GM19463 (cell line): ENCODE measurements around the gene ZBTB7A.

Experiments used
- ATAC-seq: cut with Tn5 transposase; IDR thresholded peaks from one replicate; pipeline ENCODE4 v1.9.1; 2021; ENCODE audit warnings: mild to moderate bottlenecking, moderate library complexity; ENCODE audit not compliant: unreplicated experiment

The ZBTB7A gene

DNA sequence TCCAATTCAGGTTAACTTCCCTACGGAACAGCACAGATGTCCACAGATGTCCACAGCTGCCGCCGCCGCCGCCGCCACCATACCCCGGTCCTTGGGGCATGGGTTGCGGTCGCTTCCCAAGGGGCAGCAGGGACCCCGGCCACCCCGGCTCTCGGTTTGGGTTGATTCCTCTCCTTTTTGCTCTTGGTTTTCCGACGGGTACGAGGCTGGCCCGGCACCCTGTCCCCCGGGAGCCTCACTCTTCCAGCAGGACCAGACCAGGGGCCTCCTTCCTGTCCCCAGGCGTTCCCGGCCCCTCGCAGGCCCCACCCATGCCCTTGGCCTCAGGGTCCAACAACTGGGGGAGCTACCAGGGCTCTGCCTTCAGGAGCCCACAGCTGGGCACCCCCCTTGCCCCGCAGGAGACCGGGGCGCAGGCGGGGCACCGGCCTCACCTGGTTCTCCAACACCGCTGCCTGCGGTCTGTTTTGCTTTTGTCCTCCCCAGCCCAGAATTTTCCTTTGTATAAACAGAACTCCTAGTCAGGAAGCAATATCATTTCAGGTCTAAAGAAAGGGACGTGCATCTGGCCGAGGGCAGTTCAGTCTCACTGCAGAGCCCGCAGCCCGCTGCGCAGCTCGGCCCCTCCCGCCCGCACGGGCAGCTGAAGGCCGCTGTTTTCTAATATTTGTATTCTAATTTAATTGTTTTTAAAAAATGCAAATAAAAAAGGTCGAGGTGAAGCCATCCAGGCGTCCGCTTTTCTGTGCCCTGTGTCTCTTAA, 27.9 kb downstream of the ZBTB7A start:
- ATAC-seq, result no peak

DNA sequence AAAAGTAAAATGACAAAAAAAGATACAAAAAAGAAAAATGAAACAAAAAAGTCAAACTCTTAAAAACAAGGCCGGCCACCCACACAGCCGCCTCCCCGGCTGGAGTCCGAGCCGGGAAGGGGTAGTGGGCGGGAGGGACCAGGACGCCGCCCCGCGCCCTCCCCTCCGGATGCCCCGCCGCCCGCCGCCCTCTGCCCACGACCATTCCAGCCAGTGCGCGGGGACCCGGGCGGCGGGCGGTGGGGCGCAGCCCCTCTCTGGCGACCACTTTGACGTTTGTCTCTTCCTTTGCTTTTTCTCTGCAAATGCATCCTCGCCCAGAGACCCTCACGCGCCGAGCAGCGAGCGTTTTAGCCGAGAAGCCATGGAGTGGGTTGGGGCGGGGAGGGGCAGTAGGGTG, 28.6 kb downstream of the ZBTB7A start:
- no peak for ATAC-seq

DNA sequence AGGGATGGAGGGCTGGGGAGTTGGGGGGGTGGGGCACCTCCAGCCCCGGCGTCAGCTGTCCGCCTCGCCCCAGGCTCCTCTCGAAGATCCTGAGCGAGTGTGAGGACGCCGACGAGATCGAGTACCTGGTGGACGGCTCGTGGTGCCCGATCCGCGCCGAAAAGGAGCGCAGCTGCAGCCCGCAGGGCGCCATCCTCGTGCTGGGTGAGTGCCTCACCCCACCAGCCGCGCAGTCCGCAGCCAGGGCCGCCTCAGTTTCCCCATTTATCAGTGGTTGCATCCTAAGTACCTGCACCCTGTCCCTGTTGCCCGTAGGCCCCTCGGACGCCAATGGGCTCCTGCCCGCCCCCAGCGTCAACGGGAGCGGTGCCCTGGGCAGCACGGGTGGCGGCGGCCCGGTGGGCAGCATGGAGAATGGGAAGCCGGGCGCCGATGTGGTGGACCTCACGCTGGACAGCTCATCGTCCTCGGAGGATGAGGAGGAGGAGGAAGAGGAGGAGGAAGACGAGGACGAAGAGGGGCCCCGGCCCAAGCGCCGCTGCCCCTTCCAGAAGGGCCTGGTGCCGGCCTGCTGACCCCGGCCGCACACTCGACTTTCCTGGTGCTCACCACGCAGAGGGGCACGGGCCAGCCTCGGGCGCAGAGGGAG, 29.3 kb downstream of the ZBTB7A start:
- no peak for ATAC-seq

DNA sequence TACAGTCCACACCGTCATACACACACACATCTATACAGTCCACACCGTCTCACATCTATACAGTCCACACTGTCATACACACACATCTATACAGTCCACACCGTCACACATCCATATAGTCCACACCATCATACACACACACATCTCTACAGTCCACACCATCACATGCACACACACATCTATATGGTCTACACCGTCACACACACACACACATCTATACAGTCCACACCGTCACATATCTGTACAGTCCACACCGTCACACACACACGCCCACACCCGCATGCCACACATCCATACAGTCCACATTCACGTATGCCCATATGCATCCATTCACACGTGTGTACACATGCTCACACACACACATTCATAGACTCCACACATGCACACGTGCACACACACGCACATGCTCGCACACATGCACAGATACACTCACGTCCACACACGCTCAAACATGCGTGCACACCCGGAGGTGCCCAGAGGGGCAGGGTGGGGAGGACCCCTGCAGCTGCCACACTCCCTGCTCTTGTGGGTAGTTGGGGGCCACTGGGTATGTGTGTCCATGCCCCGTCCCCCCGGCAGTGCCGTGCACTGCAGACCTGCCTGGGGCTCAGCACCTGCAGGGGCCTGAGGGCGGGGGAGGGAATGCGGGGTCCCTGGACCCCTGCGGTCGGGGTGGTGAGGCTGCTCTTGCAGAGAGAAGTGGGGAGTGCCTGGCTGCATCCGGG, 30.0 kb downstream of the ZBTB7A start:
- no peak for ATAC-seq

DNA sequence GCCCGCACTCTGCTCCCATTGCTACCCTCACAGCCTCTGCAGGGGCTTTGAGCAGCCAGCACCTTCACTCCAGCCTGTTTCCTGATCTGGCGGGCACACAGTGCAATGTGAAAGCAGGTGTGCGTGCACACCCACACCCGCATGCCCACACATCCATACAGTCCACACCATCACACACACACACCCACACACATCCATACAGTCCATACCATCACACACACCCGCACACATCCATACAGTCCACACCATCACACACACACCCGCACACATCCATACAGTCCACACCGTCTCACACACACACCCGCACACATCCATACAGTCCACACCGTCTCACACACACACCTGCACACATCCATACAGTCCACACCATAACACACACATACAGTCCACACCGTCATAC, 31.1 kb downstream of the ZBTB7A start:
- no peak for ATAC-seq

DNA sequence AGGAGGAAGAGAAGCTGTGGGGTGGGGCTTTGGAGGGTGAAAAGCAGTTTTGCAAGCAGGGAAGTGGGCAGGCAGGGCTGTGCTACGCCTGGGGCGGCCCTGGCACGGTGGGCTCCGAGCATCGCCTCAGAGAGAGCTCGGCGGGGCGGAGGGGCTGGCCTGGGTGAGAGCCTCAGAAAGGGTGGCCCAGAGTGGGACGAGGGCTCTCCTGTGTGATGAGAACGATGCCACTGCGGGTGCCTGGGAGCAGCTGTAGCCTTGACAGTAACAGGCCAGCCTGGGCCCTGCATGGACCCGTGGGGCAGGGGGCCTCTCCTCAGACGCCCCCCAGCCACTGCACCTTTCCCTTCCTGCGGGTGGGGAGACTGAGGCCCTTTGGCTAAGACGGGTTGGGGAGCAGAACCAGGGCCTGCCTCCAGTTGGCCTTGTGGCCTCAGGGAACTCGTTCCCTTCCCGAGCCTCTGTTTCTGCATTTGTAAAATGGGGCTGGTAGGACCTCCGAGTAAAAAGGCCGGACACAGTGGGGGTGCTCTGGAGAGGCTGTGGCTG, 31.6 kb downstream of the ZBTB7A start:
- no peak for ATAC-seq

DNA sequence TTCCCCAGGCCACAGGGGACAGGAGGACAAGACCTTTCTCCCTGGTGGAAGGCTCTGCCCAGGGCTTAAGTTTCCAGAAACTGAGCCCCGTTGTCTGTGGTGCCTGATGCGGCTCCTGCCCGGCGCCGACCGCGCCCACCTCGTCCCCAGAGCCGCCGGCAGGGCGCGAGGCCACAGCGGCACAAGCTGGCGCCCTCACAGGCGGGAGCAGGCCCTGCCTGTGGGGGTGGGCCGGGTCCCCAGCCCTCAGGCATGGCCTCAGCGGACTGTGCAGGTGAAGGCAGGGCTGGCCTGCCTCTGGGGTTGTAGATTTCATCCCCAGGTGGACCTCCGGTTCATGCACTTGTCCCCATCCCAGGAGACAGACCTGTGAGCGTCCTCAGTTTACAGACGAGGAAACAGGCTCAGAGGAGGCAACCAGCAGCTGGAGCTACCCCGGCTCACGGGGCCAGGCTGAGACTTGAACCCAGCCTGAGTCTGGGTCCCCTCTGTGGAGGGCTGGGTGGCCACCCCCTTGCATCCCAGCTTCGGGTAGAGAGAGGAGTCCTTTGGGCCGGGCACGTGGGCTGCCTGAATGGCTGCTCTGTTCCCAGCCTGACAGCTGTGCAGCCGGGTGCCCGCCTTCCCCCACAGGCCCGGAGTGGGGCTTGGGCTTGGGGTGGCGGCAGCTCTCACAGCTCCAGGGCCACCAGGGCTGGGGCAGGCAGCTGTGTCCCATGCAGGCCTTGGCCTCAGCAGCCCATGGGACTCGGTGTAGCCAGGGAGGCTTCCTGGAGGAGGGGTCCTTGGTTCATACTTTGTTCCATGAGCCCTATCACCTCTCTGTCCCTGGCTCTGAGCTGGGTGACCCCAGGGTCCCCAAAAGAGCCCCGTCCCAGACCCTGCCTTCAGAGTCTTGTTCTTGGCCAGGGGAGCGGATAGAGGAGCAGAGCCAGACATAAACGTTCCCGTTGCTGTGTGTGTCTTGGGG, 32.4 kb downstream of the ZBTB7A start:
- ATAC-seq, result no peak

DNA sequence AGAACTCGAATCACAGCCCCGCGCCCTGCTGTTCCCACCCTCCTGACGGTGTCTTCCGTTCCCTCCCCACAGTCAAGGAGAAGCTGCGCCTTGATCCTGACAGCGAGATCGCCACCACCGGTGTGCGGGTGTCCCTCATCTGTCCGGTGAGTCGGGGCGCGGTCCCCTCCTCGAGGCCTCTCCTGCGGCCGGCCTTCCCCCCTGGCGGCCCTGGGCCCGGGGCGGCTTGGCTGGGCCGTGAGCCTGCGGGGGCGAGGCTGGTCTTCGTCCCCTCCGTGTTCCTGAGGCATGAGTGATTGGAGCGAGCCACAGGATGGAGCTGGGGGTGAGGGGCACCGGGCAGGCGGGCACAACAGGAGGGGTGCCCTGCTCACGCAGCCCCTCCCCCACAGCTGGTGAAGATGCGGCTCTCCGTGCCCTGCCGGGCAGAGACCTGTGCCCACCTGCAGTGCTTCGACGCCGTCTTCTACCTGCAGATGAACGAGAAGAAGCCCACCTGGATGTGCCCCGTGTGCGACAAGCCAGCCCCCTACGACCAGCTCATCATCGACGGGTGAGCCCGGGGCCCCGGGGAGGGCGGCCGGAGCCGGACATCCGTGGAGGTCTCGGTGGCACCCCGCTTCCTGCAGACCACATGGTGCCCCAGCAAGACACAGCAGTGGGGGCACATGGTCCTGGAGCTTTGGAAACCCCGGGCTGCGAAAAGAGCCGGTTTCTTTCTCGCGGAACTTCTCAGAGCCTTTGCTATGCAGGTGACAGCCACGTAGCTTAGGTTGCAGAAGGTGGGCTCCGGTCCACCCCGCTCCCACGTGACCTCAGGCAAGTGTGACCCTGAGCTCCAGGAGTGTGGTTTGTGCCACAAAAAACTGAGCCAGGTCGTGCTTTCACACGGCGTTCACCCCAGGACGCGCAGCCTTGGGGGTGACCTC, 33.4 kb downstream of the ZBTB7A start:
- ATAC-seq, result no peak

DNA sequence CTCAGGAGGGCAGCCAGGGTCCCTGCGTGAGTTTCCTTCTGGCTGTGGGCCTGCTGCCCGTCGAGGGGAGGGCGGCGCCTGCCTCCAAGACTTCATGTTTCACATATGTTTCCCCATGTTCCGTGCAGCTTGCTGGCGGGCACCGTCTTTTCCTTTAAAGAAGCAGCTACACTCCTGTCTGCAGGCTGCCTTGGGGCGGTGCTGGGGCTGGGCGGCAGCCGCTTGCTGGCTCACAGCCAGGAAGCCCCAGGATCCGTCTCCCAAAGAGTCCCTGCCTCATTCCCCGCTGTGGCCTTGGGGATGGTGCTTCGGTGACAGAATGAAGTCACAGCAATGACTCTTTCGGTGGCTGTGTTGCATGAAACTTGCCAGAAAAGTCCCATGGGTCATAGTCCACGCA, 34.3 kb downstream of the ZBTB7A start:
- no peak for ATAC-seq

DNA sequence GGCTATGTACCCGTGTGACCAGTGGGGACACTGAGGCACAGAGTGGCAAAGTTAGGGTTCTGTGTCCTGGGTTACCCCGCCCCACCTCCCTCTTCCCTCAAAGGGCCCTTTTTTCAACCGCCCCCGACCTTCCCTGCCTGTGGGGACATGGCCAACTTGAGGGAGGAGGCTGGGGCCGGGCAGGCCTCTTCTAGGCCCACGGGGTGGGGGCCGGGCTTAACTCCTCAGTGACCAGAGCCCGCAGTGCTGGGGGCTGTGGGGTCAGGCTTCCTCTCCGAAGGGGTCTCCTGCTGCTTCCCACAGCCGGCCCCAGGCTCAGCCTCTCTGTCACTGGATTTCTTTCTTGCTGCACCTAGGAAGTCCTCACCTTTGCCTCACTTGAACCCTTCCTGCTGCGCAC, 35.3 kb downstream of the ZBTB7A start:
- ATAC-seq, result no peak

DNA sequence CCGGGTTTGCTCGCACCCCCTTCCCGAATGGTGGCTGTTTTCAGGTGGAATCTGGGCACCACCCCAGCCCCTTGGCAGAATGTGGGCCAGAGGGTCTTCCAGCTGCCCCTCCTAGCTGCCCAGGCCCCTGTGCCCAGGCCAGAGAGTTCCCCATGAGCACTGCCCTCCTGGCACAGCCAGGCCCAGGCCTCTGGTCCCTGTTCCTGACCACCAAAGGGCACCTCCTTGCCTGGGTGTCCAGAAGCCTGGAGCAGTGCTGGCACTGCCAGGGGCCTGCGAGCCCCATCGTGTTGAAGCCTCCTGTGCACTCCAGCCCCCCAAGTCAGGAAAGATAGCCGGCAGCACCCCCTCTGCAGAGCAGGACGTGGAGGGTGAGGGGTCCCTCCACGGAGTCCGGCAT, 35.7 kb downstream of the ZBTB7A start:
- no peak for ATAC-seq

DNA sequence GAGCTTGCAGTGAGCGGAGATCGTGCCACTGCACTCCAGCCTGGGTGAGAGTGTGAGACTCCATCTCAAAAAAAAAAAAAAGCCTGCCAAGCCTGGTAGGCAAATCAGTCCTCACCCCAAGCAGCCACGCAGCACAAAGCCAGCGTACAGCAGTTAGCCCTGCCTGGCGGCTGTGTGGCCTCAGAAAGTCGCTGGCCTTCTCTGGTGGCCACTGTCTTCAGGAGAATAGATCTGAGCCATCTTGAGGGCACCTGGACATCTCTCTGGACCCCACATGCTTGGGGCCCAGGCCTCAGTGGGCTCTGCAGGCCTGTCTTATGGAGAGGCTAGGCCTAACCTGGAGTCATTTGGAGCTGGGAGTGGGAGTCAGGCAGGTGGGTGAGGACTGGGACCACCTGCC, 36.1 kb downstream of the ZBTB7A start:
- ATAC-seq, result no peak

DNA sequence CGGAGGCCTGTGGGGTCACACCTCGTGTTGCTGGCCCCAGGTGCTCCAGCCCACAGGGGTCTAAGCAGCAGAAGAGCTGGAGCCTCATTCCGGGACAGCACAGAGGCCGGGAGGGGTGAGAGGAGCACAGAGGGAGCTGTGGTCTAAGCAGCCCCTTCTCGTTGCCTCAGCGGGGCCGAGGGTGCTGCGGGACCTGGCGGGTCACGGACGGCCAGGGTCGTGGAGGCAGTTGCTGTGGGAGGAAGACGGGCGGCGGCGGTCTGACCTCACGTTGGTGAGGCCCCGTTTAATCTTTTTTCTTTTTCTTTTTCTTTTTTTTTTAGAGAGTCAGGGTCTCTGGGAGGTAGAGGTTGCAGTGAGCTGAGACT, 37.5 kb downstream of the ZBTB7A start:
- ATAC-seq, result no peak

DNA sequence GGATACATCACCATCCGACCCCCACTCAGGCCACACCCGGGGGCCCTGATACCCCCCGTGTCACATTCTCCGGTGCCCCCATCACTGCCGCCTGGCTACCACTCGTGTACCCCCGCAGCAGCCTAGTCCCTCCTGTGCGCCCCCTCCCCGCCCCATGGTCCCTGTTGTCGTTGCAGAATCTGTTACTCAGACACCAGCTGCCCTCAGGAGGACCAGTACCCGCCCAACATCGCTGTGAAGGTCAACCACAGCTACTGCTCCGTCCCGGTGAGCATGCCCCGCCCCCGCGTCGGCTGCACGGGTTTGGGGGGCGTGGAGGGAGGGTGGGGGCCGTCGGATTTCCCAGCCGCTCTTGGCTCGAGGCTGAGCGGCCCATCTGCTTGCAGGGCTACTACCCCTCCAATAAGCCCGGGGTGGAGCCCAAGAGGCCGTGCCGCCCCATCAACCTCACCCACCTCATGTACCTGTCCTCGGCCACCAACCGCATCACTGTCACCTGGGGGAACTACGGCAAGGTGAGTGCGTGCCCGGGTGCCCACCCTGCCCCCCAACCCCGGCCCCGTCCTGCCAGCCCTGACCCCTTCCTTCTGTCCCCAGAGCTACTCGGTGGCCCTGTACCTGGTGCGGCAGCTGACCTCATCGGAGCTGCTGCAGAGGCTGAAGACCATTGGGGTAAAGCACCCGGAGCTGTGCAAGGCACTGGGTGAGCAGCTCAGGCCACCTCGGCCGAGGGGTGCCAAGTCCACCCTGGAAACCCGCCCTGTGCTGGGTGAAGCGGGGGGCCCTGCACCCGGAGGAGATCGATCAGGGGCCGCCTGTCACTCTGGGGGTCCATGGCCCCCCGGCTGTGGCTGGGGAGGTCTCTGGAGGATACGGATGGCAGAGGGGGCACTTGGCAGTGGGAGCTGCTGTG, 38.1 kb downstream of the ZBTB7A start:
- ATAC-seq, result no peak

DNA sequence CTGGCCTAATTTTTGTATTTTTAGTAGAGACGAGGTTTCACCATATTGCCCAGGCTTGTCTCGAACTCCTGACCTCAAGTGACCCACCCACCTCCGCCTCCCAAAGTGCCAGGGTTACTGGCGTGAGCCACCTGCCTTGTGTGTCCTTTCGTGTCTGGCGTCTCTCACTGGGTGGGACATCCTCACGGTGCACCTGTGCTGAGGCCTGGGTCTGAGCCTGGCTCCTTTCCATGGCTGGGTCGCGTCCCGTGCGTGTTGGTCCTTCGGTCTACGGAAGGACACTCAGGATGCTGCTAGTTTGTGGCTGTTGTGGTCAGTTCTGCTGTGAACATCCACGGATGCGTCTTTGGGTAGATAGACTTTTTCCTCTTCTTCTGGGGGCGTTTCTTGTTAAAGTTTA, 39.6 kb downstream of the ZBTB7A start:
- no peak for ATAC-seq

DNA sequence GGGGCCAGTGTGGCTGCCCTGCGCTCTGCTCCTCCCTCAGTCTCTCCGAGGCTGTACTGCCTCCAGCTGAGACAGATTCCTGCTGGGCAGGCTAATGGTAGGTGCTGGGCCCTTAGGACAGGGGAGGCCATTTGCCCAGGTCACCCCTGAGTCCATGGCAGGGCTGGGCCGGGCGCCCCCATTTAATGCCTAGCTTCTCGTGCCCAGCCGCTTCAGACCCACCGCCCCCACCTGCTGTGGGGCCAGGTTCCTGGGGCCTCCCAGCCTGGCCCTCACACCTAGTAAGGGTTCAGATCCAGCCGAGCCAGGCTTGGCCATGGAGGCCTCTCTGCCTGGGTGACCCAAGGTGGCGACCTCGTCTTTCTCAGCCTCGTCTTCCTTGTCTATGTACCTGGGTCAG, 41.4 kb downstream of the ZBTB7A start:
- no peak for ATAC-seq

DNA sequence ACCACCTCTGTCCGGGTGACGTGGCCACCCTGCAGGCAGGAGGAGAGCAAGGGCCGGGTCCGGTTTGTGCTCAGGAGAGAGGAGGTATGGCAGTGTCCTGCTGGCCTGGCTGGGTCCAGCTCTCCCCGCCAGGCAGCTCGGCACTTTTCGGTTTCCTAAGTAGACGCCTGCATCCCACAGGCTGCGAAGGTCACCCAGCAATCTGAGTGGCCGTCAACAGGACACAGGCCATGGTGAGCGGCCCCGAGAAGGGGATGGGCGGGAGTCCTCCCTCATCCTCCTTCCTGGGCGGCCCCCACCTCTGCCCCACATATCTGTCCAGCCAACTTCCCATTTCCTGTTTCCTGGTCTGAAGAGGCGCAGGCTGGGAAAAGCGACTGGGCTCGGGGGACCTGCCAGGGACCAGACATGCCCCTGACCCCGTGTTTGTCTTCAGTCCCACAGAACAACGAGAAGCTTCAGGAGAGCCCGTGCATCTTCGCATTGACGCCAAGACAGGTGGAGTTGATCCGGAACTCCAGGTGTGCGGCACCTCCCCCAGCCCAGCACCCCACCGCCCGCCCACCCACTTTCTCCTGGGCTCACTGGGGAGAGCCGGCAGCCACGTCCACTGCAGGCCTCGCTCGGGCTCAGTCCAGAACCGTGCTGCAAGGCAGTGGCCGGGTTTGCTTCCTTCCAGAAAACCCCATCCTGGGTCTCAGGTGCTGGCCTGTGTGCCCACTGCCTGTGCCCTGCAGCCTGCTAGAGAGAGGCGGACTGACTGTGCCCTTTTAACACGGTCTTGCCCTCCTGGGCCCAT, 42.9 kb downstream of the ZBTB7A start:
- ATAC-seq, result no peak

DNA sequence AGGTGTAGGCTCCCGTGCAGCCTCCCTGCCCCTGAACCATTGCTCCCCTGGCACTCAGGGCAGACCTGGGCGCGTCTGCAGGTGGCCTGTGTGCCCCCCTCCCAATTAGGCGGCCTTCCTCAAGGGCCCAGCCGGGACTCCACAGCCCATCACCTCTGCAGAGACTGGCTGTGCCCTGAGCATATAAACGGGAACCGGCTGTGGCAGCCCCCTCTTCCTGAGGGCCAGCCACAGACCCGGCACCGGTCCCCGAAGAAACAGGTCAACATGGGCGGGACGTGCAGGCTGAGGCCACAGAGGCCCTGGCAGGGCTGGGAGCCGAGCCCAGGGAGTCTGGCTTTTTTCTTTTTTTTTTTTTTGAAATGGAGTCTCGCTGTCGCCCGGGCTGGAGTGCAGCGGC, 47.1 kb downstream of the ZBTB7A start:
- ATAC-seq, result no peak
